CD14-positive monocyte (primary cell): ENCODE results near the gene CRABP2. TPM values are rescaled to one million over a fixed set of nuclear protein-coding genes. Genes with fewer than 3 reads are reported as not detected.

ENCODE experiments used
- DNase-seq, 3 donors: peaks; one replicate each; pipeline ENCODE4 v3.0.0-alpha.2; 2011 to 2022
- H2AFZ ChIP-seq: 2 replicates; pipeline ENCODE4 v1.6.0; 2012; ENCODE audit warnings: mild to moderate bottlenecking, low read depth, low read length, inconsistent platforms; ENCODE audit not compliant: insufficient read depth, poor library complexity, severe bottlenecking
- H3K27ac ChIP-seq, 2 donors: 1 replicate in 1 of 2; 2 replicates in 1 of 2; pipeline ENCODE4 v1.5.1; 2012 to 2013; ENCODE audit warnings: low read length in 2 of 2, control low read depth in 1 of 2, inconsistent platforms in 1 of 2, low read depth in 1 of 2, mild to moderate bottlenecking in 1 of 2
- H3K27me3 ChIP-seq, 2 donors: one replicate each; pipeline versions ENCODE4 v1.6.0 to v1.6.1; 2011 to 2013; ENCODE audit warnings: low read length in 2 of 2; ENCODE audit not compliant: control insufficient read depth in 2 of 2, insufficient read depth in 2 of 2
- H3K36me3 ChIP-seq, 2 donors: replicated peaks in 1 of 2; 1 replicate in 1 of 2; 2 replicates in 1 of 2; pipeline versions ENCODE4 v1.5.1 to v1.6.1; 2012 to 2013; ENCODE audit warnings: low read length in 2 of 2, control low read depth in 1 of 2, inconsistent platforms in 1 of 2, mild to moderate bottlenecking in 1 of 2; ENCODE audit not compliant: insufficient read depth in 2 of 2, control insufficient read depth in 1 of 2
- H3K4me1 ChIP-seq, 2 donors: 1 replicate in 1 of 2; 2 replicates in 1 of 2; pipeline versions ENCODE4 v1.5.1 to v1.6.1; 2012 to 2013; ENCODE audit warnings: low read length in 2 of 2, control low read depth in 1 of 2, inconsistent platforms in 1 of 2, mild to moderate bottlenecking in 1 of 2, moderate library complexity in 1 of 2; ENCODE audit not compliant: insufficient read depth in 2 of 2, control insufficient read depth in 1 of 2
- H3K4me2 ChIP-seq: replicated peaks from 2 replicates; pipeline ENCODE3; 2012; ENCODE audit warnings: low read length, moderate library complexity, mild to moderate bottlenecking; ENCODE audit not compliant: poor library complexity, severe bottlenecking; ENCODE audit errors: extremely low read depth
- H3K4me3 ChIP-seq, 3 experiments: fragments of 200-600 bp in 1 of 3; sonication (generic) in 1 of 3; replicated peaks in 1 of 3; 1 replicate in 2 of 3; 2 replicates in 1 of 3; pipeline ENCODE4 v1.5.1; 2011 to 2013; ENCODE audit warnings: low read length in 3 of 3, mild to moderate bottlenecking in 3 of 3, control low read depth in 2 of 3, low read depth in 2 of 3, inconsistent platforms in 1 of 3, moderate library complexity in 1 of 3
- H3K79me2 ChIP-seq: 2 replicates; pipeline ENCODE4 v1.6.0; 2012; ENCODE audit warnings: mild to moderate bottlenecking, control low read depth, inconsistent platforms, low read length, moderate library complexity; ENCODE audit not compliant: insufficient read depth
- H3K9ac ChIP-seq: 2 replicates; pipeline ENCODE4 v1.6.0; 2017; ENCODE audit warnings: low read length, mild to moderate bottlenecking; ENCODE audit not compliant: insufficient read depth, poor library complexity, severe bottlenecking
- H3K9me3 ChIP-seq, 2 donors: replicated peaks in 1 of 2; 1 replicate in 1 of 2; 2 replicates in 1 of 2; pipeline versions ENCODE4 v1.5.1 to v1.6.1; 2012 to 2013; ENCODE audit warnings: low read length in 2 of 2, control low read depth in 1 of 2; ENCODE audit not compliant: control insufficient read depth in 1 of 2, insufficient read depth in 1 of 2
- H4K20me1 ChIP-seq: 2 replicates; pipeline ENCODE4 v1.6.0; 2012; ENCODE audit warnings: mild to moderate bottlenecking, low read length, control low read depth, moderate library complexity; ENCODE audit not compliant: insufficient read depth
- H3K27ac Mint-ChIP-seq, 7 donors: one replicate each; pipeline ENCODE4 v1.8.0; 2020; ENCODE audit warnings: mild to moderate bottlenecking in 7 of 7, mixed read lengths in 7 of 7, moderate library complexity in 6 of 7, inconsistent platforms in 2 of 7
- H3K27me3 Mint-ChIP-seq, 3 donors: one replicate each; pipeline ENCODE4 v1.8.0; 2021 to 2022; ENCODE audit warnings: low read depth in 3 of 3, mild to moderate bottlenecking in 3 of 3, mixed read lengths in 3 of 3, moderate library complexity in 3 of 3, inconsistent platforms in 1 of 3
- H3K36me3 Mint-ChIP-seq, 2 donors: one replicate each; pipeline ENCODE4 v1.8.0; 2020; ENCODE audit warnings: mixed read lengths in 2 of 2, inconsistent platforms in 1 of 2, mild to moderate bottlenecking in 1 of 2
- H3K4me1 Mint-ChIP-seq: one replicate; pipeline ENCODE4 v1.8.0; 2020; ENCODE audit warnings: mild to moderate bottlenecking, mixed read lengths
- H3K4me3 Mint-ChIP-seq, 2 donors: one replicate each; pipeline ENCODE4 v1.8.0; 2020; ENCODE audit warnings: mild to moderate bottlenecking in 2 of 2, mixed read lengths in 2 of 2, moderate library complexity in 1 of 2
- H3K9me3 Mint-ChIP-seq, 7 donors: one replicate each; pipeline ENCODE4 v1.8.0; 2020 to 2022; ENCODE audit warnings: mixed read lengths in 7 of 7, mild to moderate bottlenecking in 6 of 7, moderate library complexity in 6 of 7, inconsistent platforms in 2 of 7
- WGBS: methylation state at CpG from one replicate; pipeline ENCODE4 v1.1.5; 2013; ENCODE audit warnings: missing lambda C conversion rate; ENCODE audit not compliant: insufficient coverage; 5-methylcytosine and 5-hydroxymethylcytosine counted together
- intact Hi-C, 2 donors: fragments of 100-400 bp; cut with micrococcal nuclease; formaldehyde crosslinking; loops; one replicate each; pipeline versions ENCODE4 v1.15.0 to v1.15.1; 2023
- polyA plus RNA-seq, 3 donors: library from polyadenylated mRNA; depleted of rRNA in 1 of 3; unstranded in 2 of 3; stranded (reverse) in 1 of 3; fragments of 300-500 nt in 2 of 3; fragments of >200 nt in 1 of 3; fragmentation: Illumina TruSeq in 2 of 3; gene quantifications; 1 replicate in 2 of 3; 2 replicates in 1 of 3; pipeline ENCODE4 v1.2.3, GENCODE V29; 2012 to 2021
- TF ChIP-seq, protein P1 (sequence below): fragments of 200-600 bp; IDR thresholded peaks from one replicate; pipeline ENCODE4 v1.8.0; 2022; ENCODE audit warnings: antibody characterized with exemption, mild to moderate bottlenecking

CRABP2 gene
- polyA plus RNA-seq, 3 donors: 0.23 to 1.8 TPM; not detected in 1

DNA sequence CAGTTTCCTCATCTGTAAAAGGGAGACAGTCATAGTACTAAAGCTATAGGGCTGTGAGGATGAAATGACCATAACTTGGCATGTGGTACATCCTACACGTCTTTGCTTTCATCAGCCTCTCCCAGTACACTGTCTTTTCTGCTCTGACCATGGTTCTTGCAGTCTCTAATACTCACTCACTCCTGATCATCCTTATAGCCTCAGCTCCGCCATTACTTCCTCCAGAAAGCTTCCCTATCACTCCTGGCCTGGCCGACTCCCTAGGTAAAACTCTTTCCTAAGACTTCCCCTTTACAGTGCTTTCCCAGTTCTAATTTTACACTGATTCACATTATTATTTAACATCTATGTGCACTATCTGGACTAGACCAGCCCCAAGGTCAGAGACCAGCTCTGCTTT lies 40.5 kb upstream of the CRABP2 start:
- H3K9ac ChIP-seq: no peak overlapping the region
- no peaks in the 10 kb centered on the region for H3K27me3 ChIP-seq
- peaks cover 59 to 71% of the 10 kb centered on the region in 2 donors for H3K4me1 ChIP-seq
- peaks cover 0 to 3% (median 2%) of the 10 kb centered on the region in 3 donors for H3K27me3 Mint-ChIP-seq
- H3K36me3 ChIP-seq: peaks cover 30 to 35% of the 10 kb centered on the region in 2 donors
- no peak overlapping the region for H2AFZ ChIP-seq
- H3K79me2 ChIP-seq: peaks cover 74% of the 10 kb centered on the region
- H3K4me1 Mint-ChIP-seq: peaks cover 64% of the 10 kb centered on the region
- H3K9me3 ChIP-seq: no peaks in the 10 kb centered on the region
- WGBS: 6% methylated on average over 2 of the region's 3 CpGs
- peaks cover 45% of the 10 kb centered on the region for H4K20me1 ChIP-seq
- TF ChIP-seq, protein P1, sequence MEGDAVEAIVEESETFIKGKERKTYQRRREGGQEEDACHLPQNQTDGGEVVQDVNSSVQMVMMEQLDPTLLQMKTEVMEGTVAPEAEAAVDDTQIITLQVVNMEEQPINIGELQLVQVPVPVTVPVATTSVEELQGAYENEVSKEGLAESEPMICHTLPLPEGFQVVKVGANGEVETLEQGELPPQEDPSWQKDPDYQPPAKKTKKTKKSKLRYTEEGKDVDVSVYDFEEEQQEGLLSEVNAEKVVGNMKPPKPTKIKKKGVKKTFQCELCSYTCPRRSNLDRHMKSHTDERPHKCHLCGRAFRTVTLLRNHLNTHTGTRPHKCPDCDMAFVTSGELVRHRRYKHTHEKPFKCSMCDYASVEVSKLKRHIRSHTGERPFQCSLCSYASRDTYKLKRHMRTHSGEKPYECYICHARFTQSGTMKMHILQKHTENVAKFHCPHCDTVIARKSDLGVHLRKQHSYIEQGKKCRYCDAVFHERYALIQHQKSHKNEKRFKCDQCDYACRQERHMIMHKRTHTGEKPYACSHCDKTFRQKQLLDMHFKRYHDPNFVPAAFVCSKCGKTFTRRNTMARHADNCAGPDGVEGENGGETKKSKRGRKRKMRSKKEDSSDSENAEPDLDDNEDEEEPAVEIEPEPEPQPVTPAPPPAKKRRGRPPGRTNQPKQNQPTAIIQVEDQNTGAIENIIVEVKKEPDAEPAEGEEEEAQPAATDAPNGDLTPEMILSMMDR: no peak
- intact Hi-C loops: loop anchor here in 1 of 2 donors (5.0 kb wide), 1 partner anchor 244 kb away; the partner anchor contains the start of gene MEF2D
- H3K4me3 Mint-ChIP-seq: peak overlapping the region in 1 of 2 donors; percentile 14
- peaks cover 0 to 2% (median 0%) of the 10 kb centered on the region in 7 donors for H3K9me3 Mint-ChIP-seq
- H3K27ac Mint-ChIP-seq: peak overlapping the region; percentile 91 to 96 (median 95)
- H3K27ac ChIP-seq: peak overlapping the region; percentile 81 to 89
- DNase-seq: peak in 2 of 3 donors; percentile 45 to 50
- peak overlapping the region in 1 of 3 experiments; percentile 84 for H3K4me3 ChIP-seq
- H3K36me3 Mint-ChIP-seq: peaks cover 28 to 41% of the 10 kb centered on the region in 2 donors
- peak overlapping the region; percentile 91 for H3K4me2 ChIP-seq

DNA sequence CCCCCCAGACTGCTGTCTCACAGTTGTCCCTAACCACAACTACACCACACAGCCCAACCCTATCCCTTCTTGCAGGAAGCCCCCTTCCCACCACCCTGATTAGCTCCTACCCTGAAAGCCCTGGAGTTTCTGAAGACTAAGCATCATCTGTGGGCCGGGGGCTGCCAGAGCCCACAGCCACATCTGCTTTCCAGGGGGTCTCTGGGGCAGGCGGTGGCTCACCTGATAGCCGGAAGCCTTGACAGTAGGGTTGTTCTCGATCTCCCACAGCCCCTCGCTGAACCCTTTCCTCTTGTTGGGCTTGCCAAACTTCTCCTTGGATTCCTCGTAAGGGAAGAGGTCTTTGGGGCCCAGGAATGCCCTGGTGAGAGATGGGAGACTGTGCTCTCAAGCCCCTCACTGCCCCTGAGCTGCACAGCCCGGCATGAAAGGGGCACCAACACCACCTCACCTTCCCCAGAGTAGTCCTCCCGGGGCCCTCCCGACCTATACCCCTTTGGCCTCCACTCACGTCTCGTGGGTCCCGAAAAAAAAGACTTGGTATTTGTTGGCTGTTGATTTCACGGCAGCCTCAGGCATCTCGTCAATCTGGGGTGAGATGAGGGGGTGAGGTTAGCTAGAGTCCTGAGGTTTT lies 39.5 kb upstream of the CRABP2 start:
- no peak overlapping the region for H3K4me2 ChIP-seq
- DNase-seq: no peak
- intact Hi-C loops: loop anchor here in 1 of 2 donors (5.0 kb wide), 1 partner anchor 243 kb away; the partner anchor contains the start of gene MEF2D
- peaks cover 63% of the 10 kb centered on the region for H3K4me1 Mint-ChIP-seq
- H4K20me1 ChIP-seq: peaks cover 41% of the 10 kb centered on the region
- H3K9me3 ChIP-seq: no peaks in the 10 kb centered on the region
- peaks cover 30 to 35% of the 10 kb centered on the region in 2 donors for H3K36me3 ChIP-seq
- no peak overlapping the region for H3K9ac ChIP-seq
- H3K36me3 Mint-ChIP-seq: peaks cover 28 to 41% of the 10 kb centered on the region in 2 donors
- TF ChIP-seq, protein P1: no peak
- 47% methylated on average over 6 of the region's 14 CpGs for WGBS
- H3K4me3 Mint-ChIP-seq: no peak overlapping the region
- peaks cover 0 to 2% (median 0%) of the 10 kb centered on the region in 7 donors for H3K9me3 Mint-ChIP-seq
- peaks cover 74% of the 10 kb centered on the region for H3K79me2 ChIP-seq
- no peaks in the 10 kb centered on the region for H3K27me3 ChIP-seq
- H3K4me3 ChIP-seq: no peak overlapping the region
- peak overlapping the region; percentile 22 to 81 for H3K27ac ChIP-seq
- H3K27me3 Mint-ChIP-seq: peaks cover 0 to 3% (median 2%) of the 10 kb centered on the region in 3 donors
- H2AFZ ChIP-seq: no peak overlapping the region
- H3K27ac Mint-ChIP-seq: peak overlapping the region; percentile 37 to 96 (median 89)
- peaks cover 60 to 70% of the 10 kb centered on the region in 2 donors for H3K4me1 ChIP-seq
